Psoas muscle (tissue), 8 donors: ENCODE measurements around the gene TMEM255B. TPM values are rescaled to one million over a fixed set of nuclear protein-coding genes. Genes with fewer than 3 reads are reported as not detected.

ENCODE experiments used
- ATAC-seq, 4 donors: fragments of 200-7000 bp; cut with Tn5 transposase; one replicate each; pipeline ENCODE4 v1.9.1; 2020; ENCODE audit warnings: moderate library complexity in 3 of 4, mild to moderate bottlenecking in 2 of 4
- DNase-seq, 2 donors: peaks; one replicate each; pipeline ENCODE4 v3.0.0-alpha.2; 2020
- H3K27ac ChIP-seq: fragments of 200-600 bp; one replicate; pipeline ENCODE4 v1.8.0; 2022
- H3K27me3 ChIP-seq, 3 donors: fragments of 200-600 bp in 1 of 3; one replicate each; pipeline versions ENCODE4 v1.6.1 to v1.8.0; 2013 to 2022; ENCODE audit warnings: low read length in 2 of 3, mild to moderate bottlenecking in 2 of 3, moderate library complexity in 1 of 3; ENCODE audit not compliant: insufficient read depth in 3 of 3
- H3K36me3 ChIP-seq, 2 donors: fragments of 200-600 bp in 1 of 2; one replicate each; pipeline versions ENCODE4 v1.6.1 to v1.8.0; 2013 to 2022; ENCODE audit warnings: low read depth in 1 of 2, mild to moderate bottlenecking in 1 of 2, moderate library complexity in 1 of 2; ENCODE audit not compliant: insufficient read depth in 1 of 2
- H3K4me1 ChIP-seq: fragments of 200-600 bp; one replicate; pipeline ENCODE4 v1.8.0; 2022
- H3K4me3 ChIP-seq: fragments of 200-600 bp; one replicate; pipeline ENCODE4 v1.8.0; 2022; ENCODE audit warnings: mild to moderate bottlenecking
- H3K9me3 ChIP-seq: fragments of 200-600 bp; one replicate; pipeline ENCODE4 v1.8.0; 2022
- WGBS, 3 donors: extraction: QIAGEN DNeasy Blood & Tissue Kit; methylation state at CpG; one replicate each; pipeline versions ENCODE4 v1.1.6 to v1.1.7; 2013; 5-methylcytosine and 5-hydroxymethylcytosine counted together
- intact Hi-C, 2 donors: fragments of 100-400 bp; cut with DNase I; formaldehyde crosslinking; loops; one replicate each; pipeline versions ENCODE4 v1.11.0 to v1.14.2; 2022
- polyA plus RNA-seq, 3 donors: library from polyadenylated mRNA; stranded (reverse); fragments of 200-250 nt; gene quantifications; one replicate each; pipeline ENCODE4 v1.2.3, GENCODE V29; 2013
- total RNA-seq, 4 donors: library from RNA; stranded (reverse); fragmentation: NEBNext Ultra II Directional in 2 of 4; extraction: Animal tissue kit (Norgen Biotek cat#: 25700) in 2 of 4; gene quantifications; one replicate each; pipeline versions ENCODE4 v1.2.1 to v1.2.4, GENCODE V29; 2021 to 2023
- TF ChIP-seq, protein P1 (sequence below): fragments of 200-600 bp; IDR thresholded peaks from one replicate; pipeline ENCODE4 v1.8.0; 2022; ENCODE audit warnings: antibody characterized with exemption
- donor health status: healthy with polysubstance abuse.
- donor health status: DM: no; HTN: no; CAD: no; lungs with moderate emphysema.
- donor health status: Bipolar disorder and iron deficiency.
- donor health status: healthy.
- donor health status: DM: yes; HTN: yes; CAD: no.
- donor health status: DM: no; HTN: no; CAD: no.
- donor health status: DM: no; HTN: no; CAD: no.
- donor health status: DM: yes; HTN: yes; CAD: no.

Gene TMEM255B
- total and polyA plus RNA-seq, 7 donors: 0.45 to 5.1 (median 2.1) TPM

DNA sequence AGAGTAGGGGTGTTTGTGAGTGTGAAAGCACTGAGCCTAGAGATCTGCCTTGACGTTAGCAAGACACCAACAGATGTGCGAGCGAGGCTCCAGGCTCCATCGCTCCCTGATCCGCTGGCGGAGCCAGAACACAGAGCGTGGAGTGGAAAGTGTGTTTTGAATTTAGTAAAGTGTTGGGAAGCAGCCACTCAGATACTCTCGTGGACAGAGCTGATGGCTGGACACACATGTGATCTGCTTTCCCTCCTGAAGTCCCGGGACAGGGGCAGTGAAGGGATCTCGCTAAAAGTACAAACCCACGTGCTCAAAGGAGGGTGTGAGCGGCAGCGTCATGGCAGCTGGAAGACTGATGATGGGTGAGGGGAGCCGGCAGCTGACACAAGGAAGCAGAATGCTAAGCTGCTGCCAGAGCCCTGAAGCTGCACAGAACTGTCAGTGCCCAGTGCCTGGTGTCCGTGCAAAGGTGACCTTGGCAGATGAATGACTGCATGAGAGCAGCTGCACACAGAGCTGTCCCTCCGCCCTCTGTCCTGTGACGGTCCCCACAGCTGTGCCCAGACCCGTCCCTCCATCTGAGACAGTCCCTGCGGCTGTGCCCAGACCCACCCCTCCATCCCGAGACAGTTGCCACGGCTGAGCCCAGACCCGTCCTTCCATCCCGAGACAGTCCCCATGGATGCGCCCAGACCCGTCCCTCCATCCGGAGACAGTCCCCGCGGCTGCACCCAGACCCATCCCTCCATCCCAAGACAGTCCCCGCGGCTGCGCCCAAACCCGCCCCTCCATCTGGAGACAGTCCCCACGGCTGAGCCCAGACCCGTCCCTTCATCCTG is 29.6 kb upstream of the TMEM255B start:
- H3K27ac ChIP-seq: no peak overlapping the region
- WGBS, 3 donors: 10 to 27% (median 19%) methylated on average over 34 of the region's 34 CpGs
- peaks cover 4% of the 10 kb centered on the region for H3K4me1 ChIP-seq
- H3K9me3 ChIP-seq: no peaks in the 10 kb centered on the region
- H3K36me3 ChIP-seq: no peaks in the 10 kb centered on the region
- intact Hi-C loops: no loop called here
- ATAC-seq: peak; percentile 30 to 71 (median 38)
- H3K27me3 ChIP-seq: peaks cover 0 to 25% (median 2%) of the 10 kb centered on the region in 3 donors
- TF ChIP-seq, protein P1, sequence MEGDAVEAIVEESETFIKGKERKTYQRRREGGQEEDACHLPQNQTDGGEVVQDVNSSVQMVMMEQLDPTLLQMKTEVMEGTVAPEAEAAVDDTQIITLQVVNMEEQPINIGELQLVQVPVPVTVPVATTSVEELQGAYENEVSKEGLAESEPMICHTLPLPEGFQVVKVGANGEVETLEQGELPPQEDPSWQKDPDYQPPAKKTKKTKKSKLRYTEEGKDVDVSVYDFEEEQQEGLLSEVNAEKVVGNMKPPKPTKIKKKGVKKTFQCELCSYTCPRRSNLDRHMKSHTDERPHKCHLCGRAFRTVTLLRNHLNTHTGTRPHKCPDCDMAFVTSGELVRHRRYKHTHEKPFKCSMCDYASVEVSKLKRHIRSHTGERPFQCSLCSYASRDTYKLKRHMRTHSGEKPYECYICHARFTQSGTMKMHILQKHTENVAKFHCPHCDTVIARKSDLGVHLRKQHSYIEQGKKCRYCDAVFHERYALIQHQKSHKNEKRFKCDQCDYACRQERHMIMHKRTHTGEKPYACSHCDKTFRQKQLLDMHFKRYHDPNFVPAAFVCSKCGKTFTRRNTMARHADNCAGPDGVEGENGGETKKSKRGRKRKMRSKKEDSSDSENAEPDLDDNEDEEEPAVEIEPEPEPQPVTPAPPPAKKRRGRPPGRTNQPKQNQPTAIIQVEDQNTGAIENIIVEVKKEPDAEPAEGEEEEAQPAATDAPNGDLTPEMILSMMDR: no peak
- no peak overlapping the region for H3K4me3 ChIP-seq
- DNase-seq: peak in 1 of 2 donors; percentile 44

DNA sequence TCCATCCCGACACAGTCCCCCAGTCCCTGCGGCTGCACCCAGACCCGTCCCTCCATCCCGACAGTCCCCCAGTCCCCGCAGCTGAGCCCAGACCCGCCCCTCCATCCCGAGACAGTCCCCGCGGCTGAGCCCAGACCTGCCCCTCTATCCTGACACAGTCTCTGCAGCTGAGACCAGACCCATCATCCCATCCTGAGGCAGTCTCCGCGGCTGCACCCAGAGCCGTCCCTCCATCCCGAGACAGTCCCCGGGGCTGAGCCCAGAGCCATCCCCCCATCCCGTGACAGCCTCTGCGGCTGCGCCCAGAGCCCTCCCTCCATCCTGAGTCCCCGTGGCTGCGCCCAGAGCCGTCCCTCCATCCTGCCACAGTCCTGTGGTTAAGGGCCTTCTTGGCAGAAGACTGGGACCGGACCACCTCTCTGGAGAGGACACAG is 28.8 kb upstream of the TMEM255B start:
- intact Hi-C loops: no loop called here
- ATAC-seq (no peak), DNase-seq (no peak)
- H3K27me3 ChIP-seq: peaks cover 0 to 25% (median 2%) of the 10 kb centered on the region in 3 donors
- H3K27ac ChIP-seq: no peak overlapping the region
- 40 to 68% (median 59%) methylated on average over 18 to 21 of the region's 21 CpGs for WGBS, 3 donors
- no peaks in the 10 kb centered on the region for H3K4me1 ChIP-seq
- H3K4me3 ChIP-seq: no peak overlapping the region
- H3K9me3 ChIP-seq: no peaks in the 10 kb centered on the region
- H3K36me3 ChIP-seq: no peaks in the 10 kb centered on the region
- TF ChIP-seq, protein P1: no peak

DNA sequence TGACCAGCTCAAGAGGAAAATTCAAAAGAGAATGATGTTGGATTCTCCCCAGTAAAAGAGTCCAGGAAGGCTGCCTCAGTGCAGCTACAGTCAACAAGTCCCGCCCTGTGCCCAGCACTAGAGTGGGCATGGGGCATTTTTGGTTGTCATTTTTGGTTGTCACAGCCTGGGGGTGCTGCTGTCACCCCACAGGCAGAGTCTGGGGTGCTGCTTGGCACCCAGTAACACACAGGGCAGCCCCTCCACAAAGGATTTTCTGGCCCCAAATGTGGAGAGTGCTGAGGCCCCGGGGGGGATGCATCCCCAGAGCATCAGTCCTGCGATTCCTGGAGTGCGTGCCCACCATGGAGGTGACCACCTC is 28.2 kb upstream of the TMEM255B start:
- intact Hi-C loops: no loop called here
- Histone ChIP-seq H3K36me3 (no peaks in the 10 kb centered on the region), H3K27me3 (peaks cover 0 to 25% (median 2%) of the 10 kb centered on the region in 3 donors), H3K4me1 (no peaks in the 10 kb centered on the region), H3K27ac (no peak overlapping the region), H3K9me3 (no peaks in the 10 kb centered on the region), H3K4me3 (no peak overlapping the region)
- 86 to 97% (median 94%) methylated on average over 4 of the region's 4 CpGs for WGBS, 3 donors
- ATAC-seq: no peak
- TF ChIP-seq, protein P1: no peak
- DNase-seq: no peak

- ATAC-seq (no peak), DNase-seq (no peak)
- H3K9me3 ChIP-seq: no peaks in the 10 kb centered on the region
- intact Hi-C loops: no loop called here
- TF ChIP-seq, protein P1: no peak
- peaks cover 0 to 28% (median 2%) of the 10 kb centered on the region in 3 donors for H3K27me3 ChIP-seq
- 87 to 89% (median 89%) methylated on average over 32 of the region's 32 CpGs for WGBS, 3 donors
- no peaks in the 10 kb centered on the region for H3K4me1 ChIP-seq
- H3K27ac ChIP-seq: no peak overlapping the region
- no peaks in the 10 kb centered on the region for H3K36me3 ChIP-seq
- H3K4me3 ChIP-seq: no peak overlapping the region
These were observed 27.5 kb upstream of the TMEM255B start for GRCh38 chr13:113731192-113732175.
